Measurements from ENCODE around the gene KLHL7. TPM values are rescaled to one million over a fixed set of nuclear protein-coding genes. Genes with fewer than 3 reads are reported as not detected.
A peak's percentile ranks its signal among the peaks of the same experiment; 100 is the strongest.

The KLHL7 gene, protein sequence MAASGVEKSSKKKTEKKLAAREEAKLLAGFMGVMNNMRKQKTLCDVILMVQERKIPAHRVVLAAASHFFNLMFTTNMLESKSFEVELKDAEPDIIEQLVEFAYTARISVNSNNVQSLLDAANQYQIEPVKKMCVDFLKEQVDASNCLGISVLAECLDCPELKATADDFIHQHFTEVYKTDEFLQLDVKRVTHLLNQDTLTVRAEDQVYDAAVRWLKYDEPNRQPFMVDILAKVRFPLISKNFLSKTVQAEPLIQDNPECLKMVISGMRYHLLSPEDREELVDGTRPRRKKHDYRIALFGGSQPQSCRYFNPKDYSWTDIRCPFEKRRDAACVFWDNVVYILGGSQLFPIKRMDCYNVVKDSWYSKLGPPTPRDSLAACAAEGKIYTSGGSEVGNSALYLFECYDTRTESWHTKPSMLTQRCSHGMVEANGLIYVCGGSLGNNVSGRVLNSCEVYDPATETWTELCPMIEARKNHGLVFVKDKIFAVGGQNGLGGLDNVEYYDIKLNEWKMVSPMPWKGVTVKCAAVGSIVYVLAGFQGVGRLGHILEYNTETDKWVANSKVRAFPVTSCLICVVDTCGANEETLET
- 36.3 and 54.8 TPM in 2 replicates for total RNA-seq

DNA sequence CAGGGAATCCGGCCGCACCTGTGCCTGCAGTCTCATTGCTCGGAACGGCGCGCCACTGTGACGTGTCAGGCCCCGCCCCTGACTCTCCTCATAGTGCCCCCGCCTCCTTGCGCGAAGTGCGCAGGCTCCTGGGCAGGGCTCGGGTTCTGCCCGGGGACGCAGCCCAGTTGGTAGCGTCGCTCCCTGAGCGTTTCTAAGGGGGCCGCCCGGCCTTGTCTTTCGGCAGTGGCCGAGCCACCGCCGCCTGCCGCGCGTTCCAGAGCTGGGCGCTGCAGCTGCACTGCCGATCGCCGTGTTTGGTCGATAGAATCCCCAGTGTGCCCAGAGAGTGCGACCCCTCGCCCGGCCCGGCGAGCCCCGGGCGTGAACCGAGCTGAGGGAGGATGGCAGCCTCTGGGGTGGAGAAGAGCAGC is at the start of gene KLHL7:
KLHL7 (plus strand) TSS at position 142 of the 413 bp plus-strand sequence; CDS start at position 384, 242 bp downstream.
- Histone ChIP-seq H3K4me3 (ENCODE audit: low read depth, low read length) (peak within 1 kb of the TSS; percentile 92), H3K27me3 (ENCODE audit: control insufficient read depth, insufficient read depth, low read length) (no peaks in the 10 kb centered on the region), H3K36me3 (ENCODE audit: control insufficient read depth, insufficient read depth, low read length) (no peaks in the 10 kb centered on the region)
- DNase-seq (ENCODE audit: low read depth), result peak; percentile 70
- TF ChIP-seq, protein P1, sequence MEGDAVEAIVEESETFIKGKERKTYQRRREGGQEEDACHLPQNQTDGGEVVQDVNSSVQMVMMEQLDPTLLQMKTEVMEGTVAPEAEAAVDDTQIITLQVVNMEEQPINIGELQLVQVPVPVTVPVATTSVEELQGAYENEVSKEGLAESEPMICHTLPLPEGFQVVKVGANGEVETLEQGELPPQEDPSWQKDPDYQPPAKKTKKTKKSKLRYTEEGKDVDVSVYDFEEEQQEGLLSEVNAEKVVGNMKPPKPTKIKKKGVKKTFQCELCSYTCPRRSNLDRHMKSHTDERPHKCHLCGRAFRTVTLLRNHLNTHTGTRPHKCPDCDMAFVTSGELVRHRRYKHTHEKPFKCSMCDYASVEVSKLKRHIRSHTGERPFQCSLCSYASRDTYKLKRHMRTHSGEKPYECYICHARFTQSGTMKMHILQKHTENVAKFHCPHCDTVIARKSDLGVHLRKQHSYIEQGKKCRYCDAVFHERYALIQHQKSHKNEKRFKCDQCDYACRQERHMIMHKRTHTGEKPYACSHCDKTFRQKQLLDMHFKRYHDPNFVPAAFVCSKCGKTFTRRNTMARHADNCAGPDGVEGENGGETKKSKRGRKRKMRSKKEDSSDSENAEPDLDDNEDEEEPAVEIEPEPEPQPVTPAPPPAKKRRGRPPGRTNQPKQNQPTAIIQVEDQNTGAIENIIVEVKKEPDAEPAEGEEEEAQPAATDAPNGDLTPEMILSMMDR (IDR thresholded peaks at IDR 0.05; ENCODE audit: insufficient read depth, low read length, poor library complexity, severe bottlenecking), result no peak

DNA sequence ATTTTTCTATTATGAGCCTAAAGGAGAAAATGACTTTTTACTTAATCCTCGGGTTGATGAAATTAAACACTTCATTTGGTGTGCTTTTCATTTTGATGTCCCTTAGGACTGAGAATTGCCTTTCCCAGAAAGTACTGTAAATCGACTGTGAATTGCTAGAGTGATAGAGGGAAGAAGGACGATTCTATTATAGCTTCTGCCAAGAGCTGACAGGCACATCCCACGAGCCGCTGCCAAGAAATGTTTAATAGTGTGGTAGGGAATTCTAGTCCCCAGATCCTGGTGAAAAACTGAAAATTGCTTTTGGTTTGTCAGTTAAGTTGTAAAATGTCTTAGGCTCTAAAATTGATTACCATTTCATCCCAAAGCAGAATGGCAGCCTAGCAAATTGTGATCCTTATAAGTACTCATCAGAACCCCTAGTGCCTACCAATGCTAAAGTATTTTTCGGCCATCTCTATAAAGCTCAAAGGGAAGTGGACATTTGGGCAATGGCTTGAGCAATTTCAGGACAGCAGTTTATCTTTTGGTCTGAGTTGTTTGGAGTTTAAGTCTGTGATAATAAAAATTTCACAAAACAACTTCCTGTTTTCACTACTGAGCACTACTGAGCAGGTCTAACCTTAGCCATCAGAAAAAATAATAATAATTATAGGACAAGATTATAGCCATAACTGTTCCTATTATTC is 47.0 kb upstream of the KLHL7 start:
- no peaks in the 10 kb centered on the region for H3K27me3 ChIP-seq (ENCODE audit: control insufficient read depth, insufficient read depth, low read length)
- DNase-seq (ENCODE audit: low read depth), result no peak
- no peak overlapping the region for H3K4me3 ChIP-seq (ENCODE audit: low read depth, low read length)
- H3K36me3 ChIP-seq (ENCODE audit: control insufficient read depth, insufficient read depth, low read length), result no peaks in the 10 kb centered on the region
- TF ChIP-seq, protein P1 (IDR thresholded peaks at IDR 0.05; ENCODE audit: insufficient read depth, low read length, poor library complexity, severe bottlenecking), result no peak

DNA sequence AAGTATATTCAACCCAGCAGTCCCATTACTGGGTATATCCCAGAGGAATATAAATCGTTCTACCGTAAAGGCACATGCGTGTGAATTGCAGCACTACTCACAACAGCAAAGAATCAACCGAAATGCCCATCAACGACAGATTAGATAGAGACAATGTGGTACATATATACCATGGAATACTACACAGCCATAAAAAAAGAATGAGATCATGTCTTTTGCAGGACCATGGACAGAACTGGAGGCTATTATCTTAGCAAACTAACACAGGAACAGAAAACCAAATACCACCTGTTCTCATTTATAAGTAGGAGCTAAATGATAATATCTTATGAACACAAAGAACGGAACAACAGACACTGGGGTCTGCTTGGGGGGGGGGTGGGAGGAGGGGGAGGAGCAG is 44.3 kb upstream of the KLHL7 start:
- TF ChIP-seq, protein P1 (IDR thresholded peaks at IDR 0.05; ENCODE audit: insufficient read depth, low read length, poor library complexity, severe bottlenecking), result no peak
- DNase-seq (ENCODE audit: low read depth), result no peak
- H3K36me3 ChIP-seq (ENCODE audit: control insufficient read depth, insufficient read depth, low read length), result no peaks in the 10 kb centered on the region

DNA sequence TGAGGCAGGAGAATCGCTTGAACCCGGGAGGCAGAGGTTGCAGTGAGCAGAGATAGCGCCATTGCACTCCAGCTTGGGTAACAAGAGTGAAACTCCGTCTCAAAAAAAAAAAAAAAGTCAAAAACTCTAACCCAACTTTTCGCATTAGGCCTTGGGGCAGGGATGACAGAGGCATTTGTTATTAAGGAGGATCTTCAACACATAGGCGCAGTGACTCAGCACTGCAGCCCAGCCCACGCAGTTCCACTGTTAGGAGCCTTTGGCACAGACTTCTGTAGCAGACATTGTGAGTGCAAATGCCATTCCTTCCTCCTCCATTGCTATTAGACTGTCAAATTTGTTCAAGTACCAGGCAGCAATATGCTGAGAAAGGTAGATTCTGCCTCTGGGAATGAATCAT is 43.1 kb upstream of the KLHL7 start:
- Histone ChIP-seq H3K36me3 (ENCODE audit: control insufficient read depth, insufficient read depth, low read length) (no peaks in the 10 kb centered on the region), H3K4me3 (ENCODE audit: low read depth, low read length) (no peak overlapping the region), H3K27me3 (ENCODE audit: control insufficient read depth, insufficient read depth, low read length) (no peaks in the 10 kb centered on the region)
- no peak for DNase-seq (ENCODE audit: low read depth)
- TF ChIP-seq, protein P1 (IDR thresholded peaks at IDR 0.05; ENCODE audit: insufficient read depth, low read length, poor library complexity, severe bottlenecking), result no peak

More for the DNA sequence above, 44.3 kb upstream of the KLHL7 start:
- no peaks in the 10 kb centered on the region for H3K27me3 ChIP-seq (ENCODE audit: control insufficient read depth, insufficient read depth, low read length)
- no peak overlapping the region for H3K4me3 ChIP-seq (ENCODE audit: low read depth, low read length)

DNA sequence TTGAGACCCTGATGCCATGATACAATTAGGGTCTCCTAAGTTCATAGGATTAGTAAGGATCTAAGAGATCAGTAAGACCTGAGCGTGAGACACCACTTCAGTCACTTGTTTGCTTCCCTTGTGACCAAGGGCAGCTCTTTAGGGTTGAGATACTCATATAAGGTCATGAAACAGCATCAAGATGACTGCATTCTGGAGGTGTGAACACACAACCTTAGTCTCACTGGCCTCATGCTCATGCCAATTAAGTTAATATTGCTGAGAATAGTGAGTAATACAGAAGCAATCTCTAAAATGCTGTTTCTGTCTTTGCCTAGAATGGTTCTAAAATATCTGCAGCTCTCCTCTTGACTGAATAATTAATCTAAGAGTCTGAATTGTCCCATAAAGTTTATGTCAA is 39.6 kb upstream of the KLHL7 start:
- H3K36me3 ChIP-seq (ENCODE audit: control insufficient read depth, insufficient read depth, low read length), result no peaks in the 10 kb centered on the region
- no peak overlapping the region for H3K4me3 ChIP-seq (ENCODE audit: low read depth, low read length)
- TF ChIP-seq, protein P1 (IDR thresholded peaks at IDR 0.05; ENCODE audit: insufficient read depth, low read length, poor library complexity, severe bottlenecking), result no peak
- no peaks in the 10 kb centered on the region for H3K27me3 ChIP-seq (ENCODE audit: control insufficient read depth, insufficient read depth, low read length)
- DNase-seq (ENCODE audit: low read depth), result peak; percentile 63
